ENCODE data around the gene CYCS.

GRCh38 chr7:25169683-25170082, 44.6 kb upstream of the CYCS start:
- TF ChIP-seq ZNF274 (IDR thresholded peaks at IDR 0.05; ENCODE audit: low read depth, low read length) (no peak), YY1 (IDR thresholded peaks at IDR 0.05; ENCODE audit: insufficient read depth, insufficient read length) (no peak), SUZ12 (IDR thresholded peaks at IDR 0.05; ENCODE audit: extremely low read depth, insufficient read depth, insufficient read length) (no peak)
